ENCODE results near the gene CFAP65. TPM values are rescaled to one million over a fixed set of nuclear protein-coding genes. Genes with fewer than 3 reads are reported as not detected.

Gene CFAP65
- total RNA-seq, 1 donor from 2014 or later = not detected

DNA sequence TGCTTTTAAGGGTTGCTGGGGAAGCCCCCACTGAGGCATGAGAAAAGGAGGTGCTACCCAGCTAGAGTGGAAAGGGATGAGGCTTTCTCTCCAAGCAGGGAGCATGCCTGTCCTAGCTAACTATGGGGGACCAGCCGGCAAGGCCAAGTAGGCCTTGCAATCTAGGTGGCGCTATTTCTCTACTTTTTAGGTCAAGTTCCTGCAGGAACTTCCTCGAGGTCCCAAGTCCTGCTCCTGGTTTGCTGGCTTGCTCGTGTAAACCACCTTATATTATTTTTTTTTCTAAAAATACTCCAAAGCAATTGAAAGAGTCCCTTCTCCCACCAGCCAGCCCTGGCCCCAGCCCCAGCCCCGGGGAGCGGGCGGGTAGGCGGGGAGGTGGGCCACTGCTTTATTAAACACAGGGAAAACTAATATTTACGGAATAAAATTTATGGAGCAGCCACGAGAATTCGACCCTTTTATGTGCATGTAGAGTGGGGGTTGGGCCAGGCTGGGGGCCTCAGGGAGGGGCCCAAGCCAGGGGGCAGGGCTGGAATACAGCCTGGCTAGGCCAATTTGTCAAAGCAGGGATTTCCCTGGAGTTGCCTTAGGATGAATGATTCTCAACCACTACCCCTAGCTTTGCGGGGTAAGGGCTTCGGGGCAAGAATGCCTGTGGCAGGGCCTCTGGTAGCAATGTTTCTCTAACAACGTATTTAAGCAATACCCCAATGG, 32.3 kb upstream of the CFAP65 start:
- no peaks in the 10 kb centered on the region for H3K27me3 ChIP-seq
- H3K4me1 ChIP-seq = no peaks in the 10 kb centered on the region
- peaks cover 0 to 31% of the 10 kb centered on the region in 2 donors for H3K36me3 ChIP-seq
- H3K27ac ChIP-seq = no peak overlapping the region
- intact Hi-C loops (cut with DNase I) = no loop called here
- DNase-seq (ENCODE audit: extremely low spot score in 2 of 2) = no peak
- TF ChIP-seq, protein P1, sequence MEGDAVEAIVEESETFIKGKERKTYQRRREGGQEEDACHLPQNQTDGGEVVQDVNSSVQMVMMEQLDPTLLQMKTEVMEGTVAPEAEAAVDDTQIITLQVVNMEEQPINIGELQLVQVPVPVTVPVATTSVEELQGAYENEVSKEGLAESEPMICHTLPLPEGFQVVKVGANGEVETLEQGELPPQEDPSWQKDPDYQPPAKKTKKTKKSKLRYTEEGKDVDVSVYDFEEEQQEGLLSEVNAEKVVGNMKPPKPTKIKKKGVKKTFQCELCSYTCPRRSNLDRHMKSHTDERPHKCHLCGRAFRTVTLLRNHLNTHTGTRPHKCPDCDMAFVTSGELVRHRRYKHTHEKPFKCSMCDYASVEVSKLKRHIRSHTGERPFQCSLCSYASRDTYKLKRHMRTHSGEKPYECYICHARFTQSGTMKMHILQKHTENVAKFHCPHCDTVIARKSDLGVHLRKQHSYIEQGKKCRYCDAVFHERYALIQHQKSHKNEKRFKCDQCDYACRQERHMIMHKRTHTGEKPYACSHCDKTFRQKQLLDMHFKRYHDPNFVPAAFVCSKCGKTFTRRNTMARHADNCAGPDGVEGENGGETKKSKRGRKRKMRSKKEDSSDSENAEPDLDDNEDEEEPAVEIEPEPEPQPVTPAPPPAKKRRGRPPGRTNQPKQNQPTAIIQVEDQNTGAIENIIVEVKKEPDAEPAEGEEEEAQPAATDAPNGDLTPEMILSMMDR (IDR thresholded peaks at IDR 0.05) = no peak
- no peak for TF ChIP-seq POLR2AphosphoS5 (IDR thresholded peaks at IDR 0.05; ENCODE audit: insufficient read depth in 1 of 2, low read depth in 1 of 2)
- no peak for TF ChIP-seq POLR2A (IDR thresholded peaks at IDR 0.05)
- no peak overlapping the region for H3K4me3 ChIP-seq
- no peaks in the 10 kb centered on the region for H3K9me3 ChIP-seq

DNA sequence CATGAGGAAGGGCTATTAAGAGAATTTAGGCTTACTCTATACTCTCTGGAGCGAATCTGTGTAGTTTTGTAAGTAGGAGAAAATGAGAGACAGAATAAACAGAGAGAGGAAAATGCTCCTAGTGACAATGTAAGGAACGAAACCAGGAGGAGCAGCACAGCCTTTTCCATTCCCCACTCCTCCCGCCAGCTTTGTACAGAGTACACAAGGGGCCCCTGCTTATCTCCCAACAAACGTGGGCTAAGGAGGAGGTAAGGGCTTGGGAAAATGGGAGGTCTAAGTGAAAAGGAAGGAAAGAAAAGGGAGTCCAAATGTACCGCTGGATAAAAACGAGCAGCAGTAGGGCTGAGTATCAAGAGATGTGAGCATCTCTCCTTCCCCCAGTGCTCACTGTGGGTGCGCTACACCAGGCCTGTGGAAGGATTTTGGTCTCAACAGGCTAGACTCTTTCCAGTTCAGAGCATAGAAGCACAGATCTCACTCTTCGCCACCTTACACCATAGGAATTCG, 31.5 kb upstream of the CFAP65 start:
- Histone ChIP-seq H3K36me3 (peaks cover 0 to 27% of the 10 kb centered on the region in 2 donors), H3K4me1 (no peaks in the 10 kb centered on the region), H3K9me3 (no peaks in the 10 kb centered on the region), H3K27me3 (no peaks in the 10 kb centered on the region), H3K27ac (no peak overlapping the region), H3K4me3 (no peak overlapping the region)
- TF ChIP-seq POLR2A (IDR thresholded peaks at IDR 0.05) (no peak), POLR2AphosphoS5 (IDR thresholded peaks at IDR 0.05; ENCODE audit: insufficient read depth in 1 of 2, low read depth in 1 of 2) (no peak)
- TF ChIP-seq, protein P1 (IDR thresholded peaks at IDR 0.05) = no peak
- intact Hi-C loops (cut with DNase I) = no loop called here
- DNase-seq (ENCODE audit: extremely low spot score in 2 of 2) = no peak

DNA sequence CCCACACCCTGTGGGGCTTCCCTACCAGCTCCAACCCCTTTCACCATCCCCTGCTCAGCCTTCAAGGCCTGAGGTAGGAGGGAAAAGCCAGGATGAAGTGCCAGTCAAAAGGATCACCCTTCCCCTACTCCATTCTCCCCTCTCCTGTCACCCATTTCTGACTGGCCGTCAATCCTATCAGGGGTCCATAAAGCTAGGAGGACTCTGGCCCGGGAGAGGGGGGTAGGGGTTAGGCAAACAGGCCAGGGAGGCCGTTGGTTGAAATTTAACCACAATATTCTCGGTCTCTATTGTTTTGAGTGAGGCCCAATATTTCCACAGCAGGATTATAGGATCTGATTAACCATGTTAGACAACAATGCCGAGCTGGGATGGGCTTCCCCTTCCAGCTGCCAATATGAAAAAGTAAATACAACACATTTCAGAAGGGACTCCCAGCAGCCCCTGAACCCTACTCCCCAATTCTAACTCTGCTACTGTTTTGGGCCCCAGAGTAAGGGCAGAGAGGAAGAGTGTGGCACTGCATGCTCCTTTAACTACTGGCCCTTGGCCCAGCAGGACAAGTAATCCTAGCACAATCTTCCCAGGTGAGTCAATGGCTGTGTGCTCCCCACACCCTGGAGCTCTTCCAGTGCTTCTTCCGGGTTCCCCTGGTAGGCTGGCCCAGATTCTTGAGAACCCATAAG, 30.0 kb upstream of the CFAP65 start:
- no peak for DNase-seq (ENCODE audit: extremely low spot score in 2 of 2)
- TF ChIP-seq, protein P1 (IDR thresholded peaks at IDR 0.05) = no peak
- TF ChIP-seq POLR2A (IDR thresholded peaks at IDR 0.05) (no peak), POLR2AphosphoS5 (IDR thresholded peaks at IDR 0.05; ENCODE audit: insufficient read depth in 1 of 2, low read depth in 1 of 2) (no peak)
- Histone ChIP-seq H3K4me1 (no peaks in the 10 kb centered on the region), H3K4me3 (no peak overlapping the region), H3K27ac (no peak overlapping the region), H3K27me3 (no peaks in the 10 kb centered on the region), H3K9me3 (no peaks in the 10 kb centered on the region), H3K36me3 (peaks cover 0 to 12% of the 10 kb centered on the region in 2 donors)
- intact Hi-C loops (cut with DNase I) = no loop called here

DNA sequence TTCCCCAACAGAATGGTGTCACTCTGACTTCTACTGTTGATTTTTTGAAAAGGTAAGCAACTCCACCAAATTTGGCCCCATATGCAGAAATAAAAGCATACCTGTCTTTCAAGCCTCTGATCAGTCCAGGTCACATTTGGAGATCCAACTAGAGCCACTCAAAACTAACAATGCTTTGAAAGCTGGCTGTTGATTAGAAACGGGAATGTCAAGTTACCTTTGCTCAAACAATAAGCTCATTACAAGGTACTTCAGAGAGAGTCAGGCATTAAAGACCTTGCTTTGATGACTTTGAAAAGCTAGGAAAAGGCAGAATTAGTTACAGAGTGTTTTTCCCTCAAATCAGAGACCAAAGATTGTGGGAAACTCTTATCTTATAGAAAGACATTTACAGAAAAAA, 24.2 kb upstream of the CFAP65 start:
- peaks cover 7% of the 10 kb centered on the region for H3K4me1 ChIP-seq
- TF ChIP-seq POLR2A (IDR thresholded peaks at IDR 0.05) = no peak
- no peak for TF ChIP-seq POLR2AphosphoS5 (IDR thresholded peaks at IDR 0.05; ENCODE audit: insufficient read depth in 1 of 2, low read depth in 1 of 2)
- TF ChIP-seq, protein P1 (IDR thresholded peaks at IDR 0.05) = no peak
- H3K9me3 ChIP-seq = no peaks in the 10 kb centered on the region
- H3K27ac ChIP-seq = no peak overlapping the region
- no peaks in the 10 kb centered on the region for H3K36me3 ChIP-seq
- DNase-seq (ENCODE audit: extremely low spot score in 2 of 2) = no peak
- peaks cover 8% of the 10 kb centered on the region for H3K27me3 ChIP-seq
- intact Hi-C loops (cut with DNase I) = loop anchor here (10.0 kb wide), 1 partner anchor 49 kb away; no protein-coding TSS in a partner anchor
- no peak overlapping the region for H3K4me3 ChIP-seq

Measured in vagina (tissue), 2 donors.